Astrocyte of the hippocampus (primary cell): Measurements from ENCODE around the gene AFF3.
"Not testable (repeated sequence)": the region's sequence is repeated elsewhere in the genome, so short reads cannot be mapped to it uniquely, and the experiment has no call there.

Experiments used
- DNase-seq: peaks from one replicate; pipeline ENCODE4 v3.0.0; 2011; ENCODE audit warnings: low read depth, low spot score

Gene AFF3

DNA sequence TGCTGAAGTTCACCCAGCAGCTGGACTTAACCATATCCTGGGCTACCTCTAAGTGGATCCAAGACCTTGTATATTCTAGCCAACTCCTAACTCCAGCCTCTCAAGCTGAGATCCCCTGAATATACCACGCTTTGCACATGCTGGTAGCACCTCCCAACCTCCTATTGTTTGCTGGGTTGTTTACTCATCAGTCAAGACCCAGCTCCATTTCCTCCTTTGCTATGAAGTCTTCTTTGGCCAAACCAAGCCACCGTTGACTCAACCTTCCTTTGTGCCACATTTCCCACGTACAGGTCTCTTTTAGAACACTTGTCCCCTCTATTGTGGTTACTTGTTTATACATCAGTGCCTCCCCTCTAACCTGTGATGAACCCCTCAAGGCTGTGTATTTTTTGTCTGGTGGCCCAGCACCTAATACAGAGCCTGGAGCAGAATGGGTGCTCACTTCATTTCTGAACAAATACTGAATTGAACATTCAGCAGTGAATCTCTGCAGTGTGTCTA is 384.7 kb downstream of the AFF3 start:
- DNase-seq = no peak

DNA sequence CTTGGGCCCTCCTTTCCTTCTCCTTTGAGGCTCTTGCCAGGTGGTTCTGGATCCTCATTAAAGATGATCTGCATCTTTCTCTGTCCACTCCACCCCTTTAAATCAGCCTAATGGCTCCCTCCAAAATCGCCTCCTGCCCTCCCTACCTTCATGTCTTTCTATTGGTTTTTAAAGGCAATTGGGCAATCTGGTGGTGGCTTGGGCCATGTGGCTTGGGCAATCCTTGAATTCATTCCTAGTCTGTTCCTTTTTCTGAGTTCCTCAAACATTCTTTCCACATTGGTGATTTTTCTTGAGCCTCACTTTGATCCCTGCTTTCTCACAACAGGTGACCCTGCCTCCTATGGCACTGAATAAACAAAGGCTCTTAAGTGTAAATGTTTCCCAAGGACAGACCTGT is 386.3 kb downstream of the AFF3 start:
- no peak for DNase-seq

DNA sequence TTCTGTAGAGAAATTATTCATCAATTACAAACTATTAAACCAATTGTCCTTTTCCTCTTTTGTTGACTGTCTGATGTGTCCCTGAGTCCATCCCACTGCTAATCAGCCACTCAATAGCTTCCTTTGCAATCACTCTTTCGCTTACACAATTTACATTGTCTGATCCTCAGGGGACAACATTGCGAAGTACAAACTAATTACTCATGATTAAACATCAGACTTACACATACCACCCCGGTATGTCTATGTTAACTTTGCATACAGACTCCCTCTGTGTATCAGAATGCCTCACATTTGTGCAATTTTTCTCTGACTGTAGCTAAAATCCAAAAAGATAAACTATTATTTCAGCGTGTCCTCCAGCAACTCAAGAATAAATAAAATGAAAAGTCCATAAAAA is 388.2 kb downstream of the AFF3 start:
- DNase-seq = peak; percentile 5

- no peak for DNase-seq
Measured at GRCh38 chr2:99753505-99753904, 388.9 kb downstream of the AFF3 start.

DNA sequence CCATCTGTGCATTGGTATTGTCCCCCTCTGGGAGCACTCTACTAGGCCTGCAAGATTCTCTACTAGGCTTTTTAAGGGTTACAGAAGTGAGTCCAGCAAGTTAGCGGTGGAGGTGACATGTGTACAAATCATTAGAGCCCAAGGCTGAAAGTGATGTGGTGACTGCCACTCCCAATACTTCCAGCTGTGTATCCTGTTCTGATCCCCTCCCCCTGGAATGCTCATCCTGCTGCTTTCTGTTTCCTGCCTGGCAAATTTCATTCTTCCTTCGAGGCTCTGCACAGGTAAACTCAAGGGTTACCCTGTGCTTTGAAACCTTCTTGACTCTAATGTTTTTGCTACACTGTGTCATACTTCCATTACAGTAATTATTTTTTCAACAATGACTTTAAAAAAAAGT is 394.0 kb downstream of the AFF3 start:
- DNase-seq = no peak

GRCh38 chr2:99747842-99748241 is 394.5 kb downstream of the AFF3 start:
- DNase-seq = no peak

GRCh38 chr2:99743146-99743545 is 399.2 kb downstream of the AFF3 start:
- DNase-seq = no peak

DNA sequence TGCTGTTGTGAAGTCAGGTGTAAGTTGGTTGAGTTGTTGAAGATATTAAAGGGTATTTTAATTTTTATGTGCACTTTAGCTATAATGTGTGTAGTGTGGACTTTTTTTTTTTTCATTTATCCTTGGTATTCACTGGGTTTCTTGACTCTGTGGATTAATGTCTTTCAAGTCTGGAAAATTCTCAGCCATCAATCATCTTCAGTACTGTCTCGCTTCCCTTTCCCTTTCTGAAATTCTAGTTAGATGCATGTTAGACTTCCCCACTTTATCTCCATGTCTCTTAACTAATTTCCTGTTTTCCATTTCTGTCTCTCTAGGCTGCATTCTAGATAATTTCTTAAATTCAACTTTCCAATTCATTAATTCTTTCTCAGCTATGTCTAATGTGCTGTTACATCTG is 404.9 kb downstream of the AFF3 start:
- DNase-seq = no peak

DNA sequence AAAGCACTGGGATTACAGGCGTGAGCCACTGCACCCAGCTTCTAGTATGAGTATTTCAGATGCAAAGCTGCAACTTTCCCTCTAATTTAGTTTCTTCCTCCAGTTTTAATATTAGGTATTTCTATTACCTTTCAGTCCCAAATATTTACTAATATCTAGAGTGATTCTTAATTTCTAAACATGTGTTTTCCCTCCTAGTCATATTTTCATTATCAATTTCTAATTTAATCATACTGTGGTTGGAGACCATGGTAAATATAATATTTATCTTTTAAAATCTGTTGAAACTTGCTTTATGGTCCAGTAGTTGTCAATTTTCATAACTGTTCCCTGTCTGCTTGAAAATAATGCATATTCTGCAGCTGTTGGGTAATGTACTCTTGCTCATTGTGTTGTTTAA is 406.6 kb downstream of the AFF3 start:
- DNase-seq = no peak

DNA sequence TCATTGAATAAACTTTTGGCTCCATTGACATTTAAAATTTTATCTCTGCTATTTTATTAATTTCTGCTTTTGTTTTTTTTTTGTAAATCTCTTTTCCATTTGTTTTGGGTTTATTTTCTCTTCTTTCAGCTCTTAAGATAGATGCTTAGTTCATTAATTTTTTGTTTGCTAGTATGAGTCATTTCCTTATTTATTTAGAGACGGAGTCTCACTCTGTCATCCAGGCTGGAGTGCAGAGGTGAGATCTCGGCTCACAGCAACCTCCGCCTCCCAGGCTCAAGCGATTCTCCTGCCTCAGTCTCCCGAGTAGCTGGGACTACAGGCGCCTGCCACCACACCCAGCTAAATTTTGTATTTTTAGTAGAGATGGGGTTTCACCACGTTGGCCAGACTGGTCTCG is 407.1 kb downstream of the AFF3 start:
- not testable (repeated sequence) for DNase-seq

DNA sequence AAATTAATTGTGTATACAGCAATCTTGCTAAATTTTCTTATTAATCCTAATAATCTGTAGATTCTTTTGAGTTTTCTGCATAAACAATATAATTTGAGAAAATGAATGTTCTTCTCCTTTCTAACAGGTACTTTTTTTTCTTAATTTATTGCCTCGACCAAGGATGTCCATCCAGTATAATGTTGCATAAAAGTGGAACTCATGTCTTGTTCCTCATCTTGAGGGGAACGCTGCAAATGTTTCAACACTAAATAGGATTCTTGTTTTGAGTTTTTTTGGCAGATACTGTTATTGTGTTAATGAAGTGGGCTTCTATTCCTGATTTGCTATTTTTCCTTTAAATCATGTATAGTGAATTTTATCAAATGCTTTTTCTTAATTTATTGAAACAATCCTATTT is 408.2 kb downstream of the AFF3 start:
- no peak for DNase-seq

DNA sequence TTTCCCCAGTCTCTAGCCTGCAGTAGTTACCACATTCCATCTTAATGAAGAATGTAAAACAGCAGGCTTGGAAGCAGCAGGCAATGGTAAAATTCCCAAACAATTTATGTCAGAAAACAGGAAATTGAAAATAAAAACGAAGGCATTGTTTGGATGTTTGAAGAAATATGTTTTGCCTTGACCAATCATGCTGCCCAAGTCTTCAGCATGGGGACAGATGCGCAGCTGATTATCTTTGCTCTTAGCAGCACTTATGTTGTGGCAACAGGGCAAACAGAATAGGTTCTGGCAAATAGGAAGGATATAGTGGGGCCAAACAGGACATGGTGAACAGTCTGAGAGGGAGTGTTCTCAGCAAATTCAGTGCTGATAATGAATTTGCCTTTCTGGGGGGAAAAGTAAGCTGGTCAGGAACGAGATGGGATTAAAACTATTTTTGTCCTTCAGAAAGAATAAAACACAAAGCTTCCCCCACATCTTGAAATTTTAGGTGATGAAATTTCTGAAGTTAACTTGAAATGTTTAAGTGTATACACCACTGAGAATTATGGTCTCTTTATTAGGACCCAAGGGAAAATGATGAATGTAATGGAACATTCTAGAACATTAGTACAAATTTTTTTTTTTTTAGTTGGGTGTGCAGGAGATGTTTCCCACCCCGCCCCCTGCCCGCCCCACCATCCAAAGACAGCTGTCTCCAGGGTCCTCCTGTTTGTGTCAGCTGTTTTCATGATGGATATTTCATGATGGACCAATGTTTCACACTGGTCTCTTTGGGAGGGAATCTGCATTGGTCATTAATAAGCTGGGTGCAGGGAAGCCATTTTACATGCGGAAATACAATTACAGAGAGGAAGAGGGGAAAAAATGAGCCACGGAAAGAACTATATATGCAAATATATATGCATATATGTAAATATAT is 413.0 kb downstream of the AFF3 start:
- DNase-seq = peak; percentile 21

DNA sequence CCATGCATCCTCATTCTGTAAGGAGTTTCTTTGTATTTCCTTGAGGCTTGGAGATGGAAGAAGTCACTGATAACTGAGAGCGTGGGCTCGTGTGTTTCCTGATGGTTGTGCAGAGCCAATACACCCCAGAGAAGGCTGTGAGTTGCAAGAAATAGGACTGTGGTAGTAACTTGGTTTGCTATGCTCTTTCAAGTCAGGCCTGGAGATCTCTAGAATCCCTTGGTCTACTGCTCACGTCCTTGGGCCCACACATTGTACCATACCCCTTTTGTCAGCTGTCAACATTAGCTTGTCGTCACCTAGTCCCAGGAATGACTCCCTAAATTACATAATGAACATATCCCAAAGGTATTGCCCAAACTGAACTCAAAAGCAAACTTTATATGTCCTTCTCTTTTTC is 414.2 kb downstream of the AFF3 start:
- no peak for DNase-seq

DNA sequence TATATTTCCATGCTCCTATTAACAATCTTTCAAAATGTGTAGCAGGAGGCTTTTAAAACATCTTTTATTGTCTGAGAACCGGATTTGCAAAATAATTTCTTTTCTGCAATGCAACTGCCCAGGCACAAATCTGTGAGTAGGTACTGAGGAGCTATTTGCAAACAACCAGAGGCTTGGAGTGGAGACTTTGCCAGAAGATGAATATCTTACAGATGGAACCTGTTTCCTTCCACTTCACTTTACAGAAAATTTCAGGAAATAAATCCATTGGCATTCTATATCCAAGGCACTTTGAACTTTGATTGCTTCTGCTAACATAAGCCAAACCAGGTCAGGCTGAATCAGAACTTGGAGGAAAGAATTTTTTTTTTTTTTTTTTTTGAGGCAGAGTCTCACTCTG is 415.2 kb downstream of the AFF3 start:
- DNase-seq = no peak

DNA sequence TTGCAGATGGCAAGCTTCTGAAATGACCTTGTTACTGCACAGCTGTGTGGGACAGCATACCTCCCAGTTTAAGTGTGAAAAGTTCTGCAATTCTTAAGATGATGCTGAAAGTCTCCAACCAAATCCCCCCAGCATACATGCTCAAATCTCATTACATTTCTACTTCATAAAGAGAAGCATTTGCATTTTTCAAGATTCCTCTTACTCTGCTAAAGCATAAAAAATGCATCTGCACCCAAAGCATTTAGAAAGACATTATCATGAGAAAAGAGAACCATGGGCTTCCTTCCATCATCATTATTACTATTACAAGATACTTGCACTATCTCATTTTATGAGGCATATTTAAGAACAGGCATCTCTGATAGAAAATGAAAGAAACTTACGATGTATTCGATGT is 415.7 kb downstream of the AFF3 start:
- no peak for DNase-seq

- no peak for DNase-seq
Measured at GRCh38 chr2:99725820-99726219, 416.6 kb downstream of the AFF3 start.

GRCh38 chr2:99722476-99722875 is 419.9 kb downstream of the AFF3 start:
- no peak for DNase-seq

DNA sequence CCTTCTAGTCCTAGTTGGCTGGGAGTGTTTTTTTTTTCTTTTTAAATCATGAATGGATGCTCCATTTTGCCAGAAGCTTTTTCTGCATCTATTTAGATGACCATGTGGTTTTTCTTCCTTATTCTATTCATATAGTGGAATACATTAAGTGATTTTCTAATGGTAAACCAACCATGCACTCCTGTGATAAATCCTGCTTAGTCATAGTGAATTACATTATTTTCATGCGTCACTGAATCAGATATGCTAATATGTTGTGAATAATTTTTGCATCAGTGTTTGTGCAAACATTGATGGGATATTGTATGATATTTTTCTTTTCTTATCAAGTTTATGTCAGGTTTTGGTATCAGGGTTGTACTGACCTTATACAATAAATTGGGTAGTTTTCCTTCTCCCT is 423.3 kb downstream of the AFF3 start:
- no peak for DNase-seq

- DNase-seq = no peak
Measured at GRCh38 chr2:99715956-99716355, 426.4 kb downstream of the AFF3 start.

DNA sequence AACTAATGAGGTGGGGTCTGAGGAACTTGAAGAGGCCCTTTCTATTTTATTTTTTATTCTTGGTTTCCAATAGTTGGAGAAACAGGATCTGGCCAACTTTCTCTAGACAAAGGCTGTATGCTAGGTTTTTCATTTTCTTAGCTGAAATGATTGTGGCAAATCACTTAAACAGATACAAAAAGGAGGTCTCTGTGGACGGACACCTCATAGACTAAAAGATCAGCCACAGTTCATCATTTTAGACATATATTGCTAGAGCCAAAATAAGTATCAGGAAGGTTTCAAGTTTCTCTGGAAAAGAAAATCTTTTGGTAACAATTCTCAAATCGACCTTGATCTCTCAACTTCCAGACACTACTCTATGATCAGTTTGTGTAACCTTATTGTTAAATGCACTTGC is 428.0 kb downstream of the AFF3 start:
- no peak for DNase-seq

- DNase-seq = no peak
Measured at GRCh38 chr2:99711144-99711543, 431.2 kb downstream of the AFF3 start.

DNA sequence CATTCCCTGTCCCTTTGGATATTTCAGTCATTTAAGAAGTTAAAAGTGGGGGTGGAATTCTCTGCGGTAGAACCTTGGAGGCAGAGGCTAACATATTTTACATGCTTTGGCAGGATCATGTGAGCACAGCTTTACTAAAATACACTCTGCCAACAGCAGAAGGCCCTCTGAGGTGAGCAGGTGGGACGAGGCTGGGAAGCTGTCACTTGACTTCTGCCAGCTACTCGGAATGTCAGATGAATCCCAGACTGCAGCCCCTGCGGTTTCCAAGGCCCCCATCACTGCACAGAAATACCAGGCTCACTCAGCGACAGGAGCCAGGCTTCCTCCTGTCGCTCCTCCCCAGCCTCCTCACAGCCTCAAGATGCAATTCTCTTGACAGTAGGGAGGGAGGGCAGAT is 431.7 kb downstream of the AFF3 start:
- DNase-seq = peak; percentile 57

DNA sequence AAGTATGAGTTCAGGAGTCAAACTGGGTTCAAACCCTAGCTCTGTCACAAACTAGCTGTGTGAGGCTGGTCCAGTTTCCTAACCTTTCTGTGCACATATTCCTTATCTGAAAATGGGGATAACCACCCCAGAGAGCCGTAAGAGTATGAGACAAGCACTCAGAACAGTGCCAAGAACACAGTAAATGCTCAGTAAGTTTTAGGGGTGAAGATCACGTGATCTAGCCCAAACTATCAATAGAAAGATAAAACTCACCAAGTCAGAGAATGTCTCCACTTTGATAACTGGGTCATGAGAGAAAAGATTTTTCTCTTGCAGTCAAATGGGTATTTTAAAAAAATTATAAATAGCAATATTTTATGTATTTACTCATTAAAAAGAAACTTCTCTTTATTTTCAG is 433.2 kb downstream of the AFF3 start:
- DNase-seq = no peak

DNA sequence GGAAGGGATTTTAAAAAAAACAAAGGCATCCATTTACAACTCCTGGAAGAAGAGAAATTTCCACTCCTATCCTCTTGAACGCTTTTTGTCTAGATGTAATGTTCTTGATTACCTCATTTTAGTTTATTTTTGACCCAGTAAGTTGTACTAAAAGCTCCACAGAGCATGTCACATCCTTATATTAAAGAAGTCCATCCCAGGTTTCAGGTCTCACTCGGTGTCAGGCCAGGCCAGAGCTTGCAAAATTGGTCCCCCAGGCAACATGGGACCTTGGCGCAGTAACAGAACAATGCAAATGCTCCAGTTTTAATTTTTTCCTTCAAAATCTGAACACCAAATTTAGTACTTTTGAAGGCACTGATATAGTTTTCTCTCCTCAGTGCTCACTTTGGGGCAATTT is 434.2 kb downstream of the AFF3 start:
- DNase-seq = no peak
